MM.1S (cell line): Measurements from ENCODE around the gene KCNQ1.

ENCODE experiments used
- EZH2 ChIP-seq: fragments of 300-600 bp; sonication (generic); optimal IDR thresholded peaks from 2 replicates; pipeline ENCODE3; 2017; ENCODE audit warnings: low read depth, mild to moderate bottlenecking, antibody characterized with exemption, low read length, mixed read lengths
- EZH2phosphoT487 ChIP-seq: fragments of 300-600 bp; sonication (generic); IDR thresholded peaks from 2 replicates; pipeline ENCODE4 v1.6.1; 2018; ENCODE audit warnings: antibody characterized with exemption, low read length
- TF ChIP-seq, protein P1 (sequence below): fragments of 300-600 bp; sonication (generic); IDR thresholded peaks from 2 replicates; pipeline ENCODE4 v1.5.1; 2016; ENCODE audit warnings: antibody characterized with exemption, low read length, mixed read lengths

DNA sequence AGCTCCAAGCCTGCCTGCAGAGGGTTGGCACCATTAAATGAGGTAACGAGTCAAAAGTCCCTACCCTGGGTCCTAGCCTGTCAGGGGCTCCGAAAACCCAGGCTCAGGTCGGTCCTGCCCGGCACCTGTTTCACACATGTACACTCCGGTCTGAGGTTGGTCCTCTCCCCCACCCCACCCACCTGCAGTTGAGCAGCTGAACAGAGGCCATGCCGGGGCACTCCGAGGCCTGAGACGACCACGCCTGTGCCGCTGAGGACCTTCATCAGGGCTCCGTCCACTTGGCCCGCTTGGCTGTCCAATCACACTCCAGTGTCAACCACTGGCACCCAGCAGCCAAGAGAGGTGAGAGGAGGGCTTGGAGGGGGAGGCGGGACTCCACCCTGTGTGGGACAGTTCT lies 42.7 kb upstream of the KCNQ1 start:
- TF ChIP-seq EZH2phosphoT487 (no peak), EZH2 (no peak)
- TF ChIP-seq, protein P1, sequence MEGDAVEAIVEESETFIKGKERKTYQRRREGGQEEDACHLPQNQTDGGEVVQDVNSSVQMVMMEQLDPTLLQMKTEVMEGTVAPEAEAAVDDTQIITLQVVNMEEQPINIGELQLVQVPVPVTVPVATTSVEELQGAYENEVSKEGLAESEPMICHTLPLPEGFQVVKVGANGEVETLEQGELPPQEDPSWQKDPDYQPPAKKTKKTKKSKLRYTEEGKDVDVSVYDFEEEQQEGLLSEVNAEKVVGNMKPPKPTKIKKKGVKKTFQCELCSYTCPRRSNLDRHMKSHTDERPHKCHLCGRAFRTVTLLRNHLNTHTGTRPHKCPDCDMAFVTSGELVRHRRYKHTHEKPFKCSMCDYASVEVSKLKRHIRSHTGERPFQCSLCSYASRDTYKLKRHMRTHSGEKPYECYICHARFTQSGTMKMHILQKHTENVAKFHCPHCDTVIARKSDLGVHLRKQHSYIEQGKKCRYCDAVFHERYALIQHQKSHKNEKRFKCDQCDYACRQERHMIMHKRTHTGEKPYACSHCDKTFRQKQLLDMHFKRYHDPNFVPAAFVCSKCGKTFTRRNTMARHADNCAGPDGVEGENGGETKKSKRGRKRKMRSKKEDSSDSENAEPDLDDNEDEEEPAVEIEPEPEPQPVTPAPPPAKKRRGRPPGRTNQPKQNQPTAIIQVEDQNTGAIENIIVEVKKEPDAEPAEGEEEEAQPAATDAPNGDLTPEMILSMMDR: no peak
